ENCODE results near the gene TRAK2.

- TF ChIP-seq POLR2AphosphoS5 (IDR thresholded peaks at IDR 0.05; ENCODE audit: low read depth, low read length) (no peak), TAF1 (IDR thresholded peaks at IDR 0.05; ENCODE audit: low read depth, low read length) (no peak), POLR2A (IDR thresholded peaks at IDR 0.05; ENCODE audit: low read depth, low read length) (no peak), SPI1 (IDR thresholded peaks at IDR 0.05; ENCODE audit: low read depth, low read length) (no peak)
Observed at GRCh38 chr2:201407265-201407664, 44.0 kb downstream of the TRAK2 start.
